HepG2 (cell line): ENCODE measurements around the gene ATP5PB. TPM values are rescaled to one million over a fixed set of nuclear protein-coding genes. Genes with fewer than 3 reads are reported as not detected.
A peak's percentile ranks its signal among the peaks of the same experiment; 100 is the strongest.

Source experiments
- CREM ChIP-seq, 2 experiments: sonication (generic) in 1 of 2; formaldehyde crosslinking in 1 of 2; IDR thresholded peaks; 2 replicates each; pipeline versions ENCODE4 v1.4.0 to v1.6.1; 2016 to 2020; ENCODE audit warnings: antibody characterized with exemption in 1 of 2, mild to moderate bottlenecking in 1 of 2, missing genetic modification reagents in 1 of 2
- EHMT2 ChIP-seq: fragments of 200-600 bp; sonication (generic); IDR thresholded peaks from 2 replicates; pipeline ENCODE4 v1.7.0; 2017; ENCODE audit warnings: antibody characterized with exemption, low read depth, low read length, borderline replicate concordance
- RFX5 ChIP-seq: IDR thresholded peaks from 2 replicates; pipeline ENCODE4 v1.6.1; 2011; ENCODE audit warnings: low read depth, low read length, improper control_type of control experiment
- RFXAP ChIP-seq: sonication (generic); formaldehyde crosslinking; IDR thresholded peaks from 2 replicates; pipeline ENCODE4 v1.4.0; 2020; ENCODE audit warnings: missing genetic modification reagents, borderline replicate concordance
- SMARCC2 ChIP-seq: fragments of 450-650 bp; IDR thresholded peaks from 2 replicates; pipeline ENCODE4 v1.6.1; 2017; ENCODE audit warnings: antibody characterized with exemption, mild to moderate bottlenecking
- TBX2 ChIP-seq: sonication (generic); formaldehyde crosslinking; IDR thresholded peaks from 2 replicates; pipeline ENCODE4 v1.5.0; 2020; ENCODE audit warnings: missing genetic modification reagents, mild to moderate bottlenecking, borderline replicate concordance
- ZBTB40 ChIP-seq, 2 experiments: fragments of 450-650 bp in 1 of 2; sonication (generic) in 1 of 2; formaldehyde crosslinking in 1 of 2; IDR thresholded peaks; 2 replicates each; pipeline versions ENCODE4 v1.6.1 to v1.8.0; 2016 to 2022; ENCODE audit warnings: antibody characterized with exemption in 1 of 2, mild to moderate bottlenecking in 1 of 2, missing genetic modification reagents in 1 of 2
- ZNF101 ChIP-seq: sonication (generic); formaldehyde crosslinking; IDR thresholded peaks from 2 replicates; pipeline ENCODE4 v1.4.0; 2020; ENCODE audit warnings: mild to moderate bottlenecking, low read depth, missing genetic modification reagents, borderline replicate concordance
- ZNF225 ChIP-seq: sonication (generic); formaldehyde crosslinking; IDR thresholded peaks from 2 replicates; pipeline ENCODE4 v1.4.0; 2020; ENCODE audit warnings: mild to moderate bottlenecking, missing genetic modification reagents
- ZNF230 ChIP-seq: sonication (generic); formaldehyde crosslinking; IDR thresholded peaks from 2 replicates; pipeline ENCODE4 v1.4.0; 2020; ENCODE audit warnings: mild to moderate bottlenecking, missing genetic modification reagents
- ZNF354B ChIP-seq: sonication (generic); formaldehyde crosslinking; IDR thresholded peaks from 2 replicates; pipeline ENCODE4 v1.8.0; 2022; ENCODE audit warnings: mild to moderate bottlenecking, missing genetic modification reagents
- ZNF530 ChIP-seq: sonication (generic); formaldehyde crosslinking; IDR thresholded peaks from 2 replicates; pipeline ENCODE4 v1.5.0; 2020; ENCODE audit warnings: low read depth, mild to moderate bottlenecking, missing genetic modification reagents
- ZNF788 ChIP-seq: sonication (generic); formaldehyde crosslinking; IDR thresholded peaks from 2 replicates; pipeline ENCODE4 v1.5.0; 2020; ENCODE audit warnings: mild to moderate bottlenecking, missing genetic modification reagents, borderline replicate concordance
- ZNF839 ChIP-seq: sonication (generic); formaldehyde crosslinking; IDR thresholded peaks from 2 replicates; pipeline ENCODE4 v1.4.0; 2020; ENCODE audit warnings: missing genetic modification reagents, mild to moderate bottlenecking, borderline replicate concordance
- polyA plus RNA-seq, 8 experiments: library from polyadenylated mRNA; depleted of rRNA in 3 of 8; stranded (reverse) in 7 of 8; unstranded in 1 of 8; fragments of >200 nt; fragmentation: Illumina TruSeq in 4 of 8; extraction: Trizol in 4 of 8; gene quantifications; 2 replicates each; pipeline versions ENCODE4 v1.2.1 to v1.2.3, GENCODE V29; 2011 to 2016; ENCODE audit warnings: low read depth in 4 of 8, missing spikeins in 1 of 8, mixed read lengths in 1 of 8; ENCODE audit not compliant: insufficient read depth in 1 of 8
- total RNA-seq, 5 experiments: library from RNA; depleted of rRNA; stranded (reverse); fragments of >200 nt; fragmentation: Illumina TruSeq; extraction: Trizol; gene quantifications; 2 replicates each; pipeline ENCODE4 v1.2.3, GENCODE V29; 2016; ENCODE audit warnings: low read depth in 1 of 5
- TF ChIP-seq, protein P1 (sequence below): fragments of 450-650 bp; IDR thresholded peaks from 2 replicates; pipeline ENCODE4 v1.6.1; 2017
- TF ChIP-seq, protein P2 (sequence below): sonication (generic); formaldehyde crosslinking; IDR thresholded peaks from 2 replicates; pipeline ENCODE4 v1.4.0; 2020; ENCODE audit warnings: mild to moderate bottlenecking, missing genetic modification reagents, borderline replicate concordance

ATP5PB gene
- total and polyA plus RNA-seq, 2 of the 13 experiments (the other 11 are each of a cell fraction or from before 2014, with no cell fraction given): 297 to 541 TPM

DNA sequence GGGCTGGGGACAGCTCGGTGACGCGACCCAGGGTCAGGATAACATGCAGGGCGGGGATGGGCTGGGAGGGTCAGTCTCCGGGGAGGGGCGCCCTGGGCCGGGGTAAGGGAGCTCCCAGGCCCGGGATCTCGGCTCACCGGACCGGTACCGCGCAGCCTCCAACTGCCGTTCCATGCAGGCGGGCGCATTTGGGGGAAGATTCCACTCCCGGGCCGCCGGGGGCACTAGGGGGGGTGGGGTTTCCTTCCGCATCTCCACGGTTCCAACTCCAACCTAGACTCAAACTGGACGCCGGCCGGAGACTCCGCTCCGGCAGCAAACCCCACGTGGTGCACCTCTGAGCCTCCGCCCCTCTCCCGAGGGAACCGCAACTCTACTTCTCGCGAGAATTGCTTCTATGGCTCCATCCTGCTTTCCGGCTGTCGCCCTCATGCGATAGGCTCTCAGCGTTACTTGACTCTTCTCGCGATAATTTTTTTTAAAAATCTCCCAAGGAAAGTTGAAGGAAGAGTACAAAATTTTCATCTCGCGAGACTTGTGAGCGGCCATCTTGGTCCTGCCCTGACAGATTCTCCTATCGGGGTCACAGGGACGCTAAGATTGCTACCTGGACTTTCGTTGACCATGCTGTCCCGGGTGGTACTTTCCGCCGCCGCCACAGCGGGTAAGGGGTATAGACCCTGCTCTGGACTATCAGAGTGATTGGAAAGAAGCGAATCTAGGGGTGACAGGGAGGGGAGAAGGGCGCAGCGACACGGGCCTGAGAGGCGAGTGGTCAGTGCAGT is at the start of gene ATP5PB, which contains the start of gene WDR77 (continued):
- TF ChIP-seq ZBTB40 (IDR thresholded peaks at IDR 0.05) (no peak), ZBTB40 (CRISPR knock-in tag; IDR thresholded peaks at IDR 0.05) (no peak), RFXAP (CRISPR knock-in tag) (no peak; the same call in 1 of the 2 replicates), SMARCC2 (no peak), ZNF225 (0 out of 2 replicates have a peak, but pooled peaks have one; percentile 25), ZNF230 (CRISPR knock-in tag) (peak; percentile 17; the same call in 1 of the 2 replicates), ZNF101 (no peak), ZNF788 (CRISPR knock-in tag) (no peak), CREM (IDR thresholded peaks at IDR 0.05) (peak; percentile 70), CREM (CRISPR knock-in tag; IDR thresholded peaks at IDR 0.05) (no peak), TBX2 (CRISPR knock-in tag) (no peak; the same call in 1 of the 2 replicates), ZNF354B (CRISPR knock-in tag) (no peak), RFX5 (no peak), ZNF839 (CRISPR knock-in tag) (no peak), ZNF530 (CRISPR knock-in tag) (no peak), EHMT2 (no peak)
- TF ChIP-seq, protein P1, sequence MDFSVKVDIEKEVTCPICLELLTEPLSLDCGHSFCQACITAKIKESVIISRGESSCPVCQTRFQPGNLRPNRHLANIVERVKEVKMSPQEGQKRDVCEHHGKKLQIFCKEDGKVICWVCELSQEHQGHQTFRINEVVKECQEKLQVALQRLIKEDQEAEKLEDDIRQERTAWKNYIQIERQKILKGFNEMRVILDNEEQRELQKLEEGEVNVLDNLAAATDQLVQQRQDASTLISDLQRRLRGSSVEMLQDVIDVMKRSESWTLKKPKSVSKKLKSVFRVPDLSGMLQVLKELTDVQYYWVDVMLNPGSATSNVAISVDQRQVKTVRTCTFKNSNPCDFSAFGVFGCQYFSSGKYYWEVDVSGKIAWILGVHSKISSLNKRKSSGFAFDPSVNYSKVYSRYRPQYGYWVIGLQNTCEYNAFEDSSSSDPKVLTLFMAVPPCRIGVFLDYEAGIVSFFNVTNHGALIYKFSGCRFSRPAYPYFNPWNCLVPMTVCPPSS: no peak
- TF ChIP-seq, protein P2, sequence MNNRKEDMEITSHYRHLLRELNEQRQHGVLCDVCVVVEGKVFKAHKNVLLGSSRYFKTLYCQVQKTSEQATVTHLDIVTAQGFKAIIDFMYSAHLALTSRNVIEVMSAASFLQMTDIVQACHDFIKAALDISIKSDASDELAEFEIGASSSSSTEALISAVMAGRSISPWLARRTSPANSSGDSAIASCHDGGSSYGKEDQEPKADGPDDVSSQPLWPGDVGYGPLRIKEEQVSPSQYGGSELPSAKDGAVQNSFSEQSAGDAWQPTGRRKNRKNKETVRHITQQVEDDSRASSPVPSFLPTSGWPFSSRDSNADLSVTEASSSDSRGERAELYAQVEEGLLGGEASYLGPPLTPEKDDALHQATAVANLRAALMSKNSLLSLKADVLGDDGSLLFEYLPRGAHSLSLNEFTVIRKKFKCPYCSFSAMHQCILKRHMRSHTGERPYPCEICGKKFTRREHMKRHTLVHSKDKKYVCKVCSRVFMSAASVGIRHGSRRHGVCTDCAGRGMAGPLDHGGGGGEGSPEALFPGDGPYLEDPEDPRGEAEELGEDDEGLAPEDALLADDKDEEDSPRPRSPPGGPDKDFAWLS: no peak
